Uterus (tissue), 2 donors: Measurements from ENCODE around the gene PRAME.

Experiments
- POLR2A ChIP-seq, 2 donors: fragments of 450-650 bp; IDR thresholded peaks; one replicate each; pipeline ENCODE4 v1.6.1; 2016; ENCODE audit warnings: antibody characterized with exemption in 2 of 2, mild to moderate bottlenecking in 1 of 2, moderate library complexity in 1 of 2
- TF ChIP-seq, protein P1 (sequence below), 4 experiments: fragments of 200-600 bp in 2 of 4; fragments of 450-650 bp in 2 of 4; sonication (generic) in 2 of 4; IDR thresholded peaks; one replicate each; pipeline ENCODE4 v1.5.1; 2016 to 2019; ENCODE audit warnings: antibody characterized with exemption in 4 of 4, mild to moderate bottlenecking in 2 of 4, moderate library complexity in 1 of 4

- TF ChIP-seq, protein P1, sequence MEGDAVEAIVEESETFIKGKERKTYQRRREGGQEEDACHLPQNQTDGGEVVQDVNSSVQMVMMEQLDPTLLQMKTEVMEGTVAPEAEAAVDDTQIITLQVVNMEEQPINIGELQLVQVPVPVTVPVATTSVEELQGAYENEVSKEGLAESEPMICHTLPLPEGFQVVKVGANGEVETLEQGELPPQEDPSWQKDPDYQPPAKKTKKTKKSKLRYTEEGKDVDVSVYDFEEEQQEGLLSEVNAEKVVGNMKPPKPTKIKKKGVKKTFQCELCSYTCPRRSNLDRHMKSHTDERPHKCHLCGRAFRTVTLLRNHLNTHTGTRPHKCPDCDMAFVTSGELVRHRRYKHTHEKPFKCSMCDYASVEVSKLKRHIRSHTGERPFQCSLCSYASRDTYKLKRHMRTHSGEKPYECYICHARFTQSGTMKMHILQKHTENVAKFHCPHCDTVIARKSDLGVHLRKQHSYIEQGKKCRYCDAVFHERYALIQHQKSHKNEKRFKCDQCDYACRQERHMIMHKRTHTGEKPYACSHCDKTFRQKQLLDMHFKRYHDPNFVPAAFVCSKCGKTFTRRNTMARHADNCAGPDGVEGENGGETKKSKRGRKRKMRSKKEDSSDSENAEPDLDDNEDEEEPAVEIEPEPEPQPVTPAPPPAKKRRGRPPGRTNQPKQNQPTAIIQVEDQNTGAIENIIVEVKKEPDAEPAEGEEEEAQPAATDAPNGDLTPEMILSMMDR (IDR thresholded peaks at IDR 0.05): no peak
- no peak for TF ChIP-seq POLR2A (IDR thresholded peaks at IDR 0.05)
These were observed 12.6 kb downstream of the PRAME start for GRCh38 chr22:22546490-22546889.
